ENCODE results near the gene MEX3D.

MEX3D gene

GRCh38 chr19:1613808-1614570 is 45.9 kb upstream of the MEX3D start:
- no peak overlapping the region for H2BK15ac ChIP-seq (ENCODE audit: low read length)
- H2AK5ac ChIP-seq (ENCODE audit: low read depth, low read length), result no peak overlapping the region
- no peak overlapping the region for H3K4me2 ChIP-seq (ENCODE audit: insufficient read depth, low read length, poor library complexity, severe bottlenecking)
- no peak overlapping the region for H2BK5ac ChIP-seq (ENCODE audit: low read length)
- no peak overlapping the region for H3K18ac ChIP-seq (ENCODE audit: low read length)
- peaks cover 0 to 4% of the 10 kb centered on the region in 2 donors for H3K9me3 ChIP-seq (replicated peaks in 1 of 2; ENCODE audit: control insufficient read depth in 2 of 2, insufficient read depth in 1 of 2, low read depth in 1 of 2, low read length in 2 of 2)
- H3K4me1 ChIP-seq (ENCODE audit: control insufficient read depth in 2 of 2, insufficient read depth in 1 of 2, low read depth in 1 of 2, low read length in 2 of 2), result peaks cover 0 to 3% of the 10 kb centered on the region in 2 donors
- H3K4ac ChIP-seq (ENCODE audit: low read length), result no peak overlapping the region
- no peak overlapping the region for H2BK120ac ChIP-seq (ENCODE audit: low read depth, low read length)
- no peaks in the 10 kb centered on the region for H3K27me3 ChIP-seq (ENCODE audit: control insufficient read depth in 3 of 3, insufficient read depth in 3 of 3, low read depth in 1 of 3, low read length in 3 of 3)
- no peak overlapping the region for H4K91ac ChIP-seq (ENCODE audit: low read depth, low read length, poor library complexity)
- peaks cover 82 to 93% of the 10 kb centered on the region in 2 donors for H3K36me3 ChIP-seq (replicated peaks in 1 of 2; ENCODE audit: control insufficient read depth in 2 of 2, insufficient read depth in 2 of 2, low read length in 2 of 2)
- no peak overlapping the region for H3K14ac ChIP-seq (ENCODE audit: low read length)
- peaks cover 22% of the 10 kb centered on the region for H3K79me1 ChIP-seq (ENCODE audit: low read depth, low read length)
- no CpG with 5 or more reads among the region's 32 CpGs for WGBS, 2 donors (ENCODE audit: extremely low coverage in 2 of 2, insufficient read length in 2 of 2, insufficient replicate concordance in 1 of 2)
- H2BK12ac ChIP-seq (ENCODE audit: low read length), result no peak overlapping the region
- no peak overlapping the region for H3K27ac ChIP-seq (replicated peaks; ENCODE audit: low read length)
- peak overlapping the region; percentile 31 for H3K23ac ChIP-seq (ENCODE audit: low read depth, low read length, poor library complexity)
- H3K9ac ChIP-seq (ENCODE audit: low read depth, low read length, poor library complexity), result no peak overlapping the region
- H2AFZ ChIP-seq (ENCODE audit: low read length), result no peak overlapping the region
- H4K8ac ChIP-seq (ENCODE audit: low read depth, low read length), result peak overlapping the region; percentile 97
- DNase-seq (ENCODE audit: low spot score), result no peak
- no peak overlapping the region for H3K4me3 ChIP-seq (ENCODE audit: low read length in 2 of 2)

- Histone ChIP-seq H2BK15ac (ENCODE audit: low read length) (no peak overlapping the region), H3K27ac (replicated peaks; ENCODE audit: low read length) (no peak overlapping the region), H3K18ac (ENCODE audit: low read length) (no peak overlapping the region), H3K9ac (ENCODE audit: low read depth, low read length, poor library complexity) (no peak overlapping the region), H3K4me3 (ENCODE audit: low read length in 2 of 2) (no peak overlapping the region), H3K36me3 (replicated peaks in 1 of 2; ENCODE audit: control insufficient read depth in 2 of 2, insufficient read depth in 2 of 2, low read length in 2 of 2) (peaks cover 74 to 91% of the 10 kb centered on the region in 2 donors), H2BK5ac (ENCODE audit: low read length) (no peak overlapping the region), H3K9me3 (replicated peaks in 1 of 2; ENCODE audit: control insufficient read depth in 2 of 2, insufficient read depth in 1 of 2, low read depth in 1 of 2, low read length in 2 of 2) (peaks cover 0 to 3% of the 10 kb centered on the region in 2 donors), H4K91ac (ENCODE audit: low read depth, low read length, poor library complexity) (no peak overlapping the region), H2AK5ac (ENCODE audit: low read depth, low read length) (no peak overlapping the region), H3K4me2 (ENCODE audit: insufficient read depth, low read length, poor library complexity, severe bottlenecking) (no peak overlapping the region), H4K8ac (ENCODE audit: low read depth, low read length) (no peak overlapping the region), H3K4me1 (ENCODE audit: control insufficient read depth in 2 of 2, insufficient read depth in 1 of 2, low read depth in 1 of 2, low read length in 2 of 2) (peaks cover 0 to 3% of the 10 kb centered on the region in 2 donors), H3K4ac (ENCODE audit: low read length) (no peak overlapping the region), H2BK120ac (ENCODE audit: low read depth, low read length) (no peak overlapping the region), H2AFZ (ENCODE audit: low read length) (no peak overlapping the region), H2BK12ac (ENCODE audit: low read length) (no peak overlapping the region), H3K14ac (ENCODE audit: low read length) (no peak overlapping the region), H3K23ac (ENCODE audit: low read depth, low read length, poor library complexity) (peak overlapping the region; percentile 8), H3K27me3 (ENCODE audit: control insufficient read depth in 3 of 3, insufficient read depth in 3 of 3, low read depth in 1 of 3, low read length in 3 of 3) (no peaks in the 10 kb centered on the region), H3K79me1 (ENCODE audit: low read depth, low read length) (peaks cover 17% of the 10 kb centered on the region)
- DNase-seq (ENCODE audit: low spot score), result no peak
- no CpG with 5 or more reads among the region's 9 CpGs for WGBS, 2 donors (ENCODE audit: extremely low coverage in 2 of 2, insufficient read length in 2 of 2, insufficient replicate concordance in 1 of 2)
These were observed 45.0 kb upstream of the MEX3D start for GRCh38 chr19:1613146-1613545.

GRCh38 chr19:1612114-1613086 is 44.3 kb upstream of the MEX3D start:
- Histone ChIP-seq H2AFZ (ENCODE audit: low read length) (no peak overlapping the region), H3K36me3 (replicated peaks in 1 of 2; ENCODE audit: control insufficient read depth in 2 of 2, insufficient read depth in 2 of 2, low read length in 2 of 2) (peaks cover 67 to 83% of the 10 kb centered on the region in 2 donors), H3K27me3 (ENCODE audit: control insufficient read depth in 3 of 3, insufficient read depth in 3 of 3, low read depth in 1 of 3, low read length in 3 of 3) (no peaks in the 10 kb centered on the region), H3K4ac (ENCODE audit: low read length) (no peak overlapping the region), H4K8ac (ENCODE audit: low read depth, low read length) (no peak overlapping the region), H2BK15ac (ENCODE audit: low read length) (no peak overlapping the region), H2BK5ac (ENCODE audit: low read length) (no peak overlapping the region), H3K4me3 (ENCODE audit: low read length in 2 of 2) (no peak overlapping the region), H4K91ac (ENCODE audit: low read depth, low read length, poor library complexity) (no peak overlapping the region), H3K79me1 (ENCODE audit: low read depth, low read length) (peaks cover 17% of the 10 kb centered on the region), H3K9me3 (replicated peaks in 1 of 2; ENCODE audit: control insufficient read depth in 2 of 2, insufficient read depth in 1 of 2, low read depth in 1 of 2, low read length in 2 of 2) (peaks cover 0 to 3% of the 10 kb centered on the region in 2 donors), H3K23ac (ENCODE audit: low read depth, low read length, poor library complexity) (peak overlapping the region; percentile 8), H2AK5ac (ENCODE audit: low read depth, low read length) (no peak overlapping the region), H3K27ac (replicated peaks; ENCODE audit: low read length) (no peak overlapping the region), H3K9ac (ENCODE audit: low read depth, low read length, poor library complexity) (peak overlapping the region; percentile 77), H3K4me2 (ENCODE audit: insufficient read depth, low read length, poor library complexity, severe bottlenecking) (no peak overlapping the region), H3K14ac (ENCODE audit: low read length) (no peak overlapping the region), H2BK12ac (ENCODE audit: low read length) (no peak overlapping the region), H2BK120ac (ENCODE audit: low read depth, low read length) (no peak overlapping the region), H3K4me1 (ENCODE audit: control insufficient read depth in 2 of 2, insufficient read depth in 1 of 2, low read depth in 1 of 2, low read length in 2 of 2) (peaks cover 0 to 3% of the 10 kb centered on the region in 2 donors), H3K18ac (ENCODE audit: low read length) (peak overlapping the region; percentile 4)
- WGBS, 2 donors (ENCODE audit: extremely low coverage in 2 of 2, insufficient read length in 2 of 2, insufficient replicate concordance in 1 of 2), result no CpG with 5 or more reads among the region's 39 CpGs
- DNase-seq (ENCODE audit: low spot score), result no peak

- H2BK120ac ChIP-seq (ENCODE audit: low read depth, low read length), result no peak overlapping the region
- H3K18ac ChIP-seq (ENCODE audit: low read length), result peak overlapping the region; percentile 28
These were observed 43.2 kb upstream of the MEX3D start for GRCh38 chr19:1611353-1611752.

More at GRCh38 chr19:1611353-1611752, 43.2 kb upstream of the MEX3D start:
- Histone ChIP-seq H3K4me3 (ENCODE audit: low read length in 2 of 2) (no peak overlapping the region), H3K23ac (ENCODE audit: low read depth, low read length, poor library complexity) (peak overlapping the region; percentile 65), H2AFZ (ENCODE audit: low read length) (no peak overlapping the region), H3K9ac (ENCODE audit: low read depth, low read length, poor library complexity) (peak overlapping the region; percentile 60), H3K36me3 (replicated peaks in 1 of 2; ENCODE audit: control insufficient read depth in 2 of 2, insufficient read depth in 2 of 2, low read length in 2 of 2) (peaks cover 58 to 73% of the 10 kb centered on the region in 2 donors), H3K4me2 (ENCODE audit: insufficient read depth, low read length, poor library complexity, severe bottlenecking) (no peak overlapping the region), H3K27ac (replicated peaks; ENCODE audit: low read length) (no peak overlapping the region), H3K4ac (ENCODE audit: low read length) (no peak overlapping the region), H3K79me1 (ENCODE audit: low read depth, low read length) (peaks cover 17% of the 10 kb centered on the region), H4K91ac (ENCODE audit: low read depth, low read length, poor library complexity) (no peak overlapping the region), H2BK5ac (ENCODE audit: low read length) (no peak overlapping the region), H2AK5ac (ENCODE audit: low read depth, low read length) (no peak overlapping the region), H3K27me3 (ENCODE audit: control insufficient read depth in 3 of 3, insufficient read depth in 3 of 3, low read depth in 1 of 3, low read length in 3 of 3) (no peaks in the 10 kb centered on the region), H3K14ac (ENCODE audit: low read length) (no peak overlapping the region), H3K4me1 (ENCODE audit: control insufficient read depth in 2 of 2, insufficient read depth in 1 of 2, low read depth in 1 of 2, low read length in 2 of 2) (peaks cover 0 to under 1% of the 10 kb centered on the region in 2 donors), H2BK15ac (ENCODE audit: low read length) (no peak overlapping the region), H4K8ac (ENCODE audit: low read depth, low read length) (no peak overlapping the region), H3K9me3 (replicated peaks in 1 of 2; ENCODE audit: control insufficient read depth in 2 of 2, insufficient read depth in 1 of 2, low read depth in 1 of 2, low read length in 2 of 2) (peaks cover 0 to 3% of the 10 kb centered on the region in 2 donors), H2BK12ac (ENCODE audit: low read length) (no peak overlapping the region)
- WGBS, 2 donors (ENCODE audit: extremely low coverage in 2 of 2, insufficient read length in 2 of 2, insufficient replicate concordance in 1 of 2), result no CpG with 5 or more reads among the region's 15 CpGs
- no peak for DNase-seq (ENCODE audit: low spot score)
